Hematopoietic multipotent progenitor cell treated with erythropoietin and hydrocortisone succinate and interleukin-3 and kit ligand, for 15 days (in vitro differentiated cells): ENCODE measurements around the gene MED12.

Experiments used
- DNase-seq: peaks from one replicate; pipeline ENCODE4 v3.0.0-alpha.2; 2015; ENCODE audit warnings: low spot score

The MED12 gene

GRCh38 chrX:71107245-71107644, 11.2 kb upstream of the MED12 start:
- DNase-seq: no peak

GRCh38 chrX:71107762-71108360, 10.5 kb upstream of the MED12 start:
- DNase-seq: no peak

- no peak for DNase-seq
These were observed 9.3 kb upstream of the MED12 start for GRCh38 chrX:71109051-71109450.

- no peak for DNase-seq
These were observed 7.1 kb upstream of the MED12 start, which contains the start of gene IL2RG for GRCh38 chrX:71111141-71111843. Gene IL2RG, minus strand, starts transcription at chrX:71111577. Its CDS starts 38 bp downstream, at chrX:71111539.

GRCh38 chrX:71111921-71112431, 6.4 kb upstream of the MED12 start:
- no peak for DNase-seq

GRCh38 chrX:71117358-71117757, 1.0 kb upstream of the MED12 start:
- no peak for DNase-seq

- DNase-seq: no peak
These were observed 664 bp downstream of the MED12 start for GRCh38 chrX:71118985-71119535.

GRCh38 chrX:71128166-71128833, 9.9 kb downstream of the MED12 start:
- DNase-seq: no peak

- peak; percentile 76 for DNase-seq
These were observed 10.7 kb downstream of the MED12 start for GRCh38 chrX:71128915-71129765.

- peak; percentile 75 for DNase-seq
These were observed 13.1 kb downstream of the MED12 start for GRCh38 chrX:71131510-71131909.

- DNase-seq: no peak
These were observed 22.0 kb downstream of the MED12 start for GRCh38 chrX:71140440-71140839.

GRCh38 chrX:71143508-71143907, 25.1 kb downstream of the MED12 start:
- peak; percentile 75 for DNase-seq

- DNase-seq: no peak
These were observed 26.3 kb downstream of the MED12 start, which contains the start of gene NLGN3 for GRCh38 chrX:71144651-71145050. Gene NLGN3, plus strand, starts transcription at chrX:71144841. Its CDS starts 2,909 bp downstream, at chrX:71147750.

- DNase-seq: no peak
These were observed 29.3 kb downstream of the MED12 start for GRCh38 chrX:71147496-71148277.

GRCh38 chrX:71148278-71148663, 29.9 kb downstream of the MED12 start:
- no peak for DNase-seq

- no peak for DNase-seq
These were observed 33.0 kb downstream of the MED12 start for GRCh38 chrX:71151366-71151765.

- no peak for DNase-seq
These were observed 35.8 kb downstream of the MED12 start for GRCh38 chrX:71154196-71154595.

GRCh38 chrX:71154641-71155040, 36.2 kb downstream of the MED12 start:
- DNase-seq: no peak

- DNase-seq: no peak
These were observed 40.2 kb downstream of the MED12 start for GRCh38 chrX:71158603-71159002.

GRCh38 chrX:71159335-71159734, 40.9 kb downstream of the MED12 start:
- no peak for DNase-seq

GRCh38 chrX:71160475-71160874, 42.1 kb downstream of the MED12 start:
- DNase-seq: no peak
